ENCODE measurements around the gene SYNPR.

- TF ChIP-seq CTCF (IDR thresholded peaks at IDR 0.05), result no peak
- no peak for TF ChIP-seq POLR2A (IDR thresholded peaks at IDR 0.05)
Measured at GRCh38 chr3:63458405-63458804, 180.3 kb downstream of the SYNPR start.

All from right lobe of liver (tissue), 4 donors.